DOHH2 (cell line): ENCODE data around the gene KBTBD12.

Source experiments
- H3F3A ChIP-seq: fragments of 200-600 bp; sonication (generic), shearing (Covaris generic); 2 replicates; pipeline ENCODE4 v1.6.0; 2016; ENCODE audit warnings: antibody characterized with exemption, mild to moderate bottlenecking; ENCODE audit not compliant: control insufficient read depth, insufficient read depth
- H3K27ac ChIP-seq: fragments of 200-600 bp; sonication (generic); 2 replicates; pipeline ENCODE4 v1.5.1; 2014; ENCODE audit warnings: low read depth, mild to moderate bottlenecking, low read length, moderate library complexity
- H3K27me3 ChIP-seq: fragments of 200-600 bp; sonication (generic); 2 replicates; pipeline ENCODE4 v1.6.1; 2014; ENCODE audit warnings: mild to moderate bottlenecking, low read length, mixed read lengths; ENCODE audit not compliant: control insufficient read depth
- H3K36me3 ChIP-seq: fragments of 200-600 bp; sonication (generic); 2 replicates; pipeline ENCODE4 v1.6.1; 2014; ENCODE audit warnings: mild to moderate bottlenecking, low read length, moderate library complexity, mixed read lengths; ENCODE audit not compliant: control insufficient read depth
- H3K4me1 ChIP-seq: fragments of 200-600 bp; sonication (generic); 2 replicates; pipeline ENCODE4 v1.6.1; 2014; ENCODE audit warnings: mild to moderate bottlenecking, low read length, mixed read lengths; ENCODE audit not compliant: control insufficient read depth
- H3K4me2 ChIP-seq: fragments of 200-600 bp; sonication (generic); 2 replicates; pipeline ENCODE4 v1.6.0; 2014; ENCODE audit warnings: mild to moderate bottlenecking, low read length, moderate library complexity
- H3K4me3 ChIP-seq: fragments of 200-600 bp; sonication (generic); 2 replicates; pipeline ENCODE4 v1.5.1; 2014; ENCODE audit warnings: mild to moderate bottlenecking, low read length, mixed read lengths
- H3K79me2 ChIP-seq: fragments of 200-600 bp; sonication (generic); 2 replicates; pipeline ENCODE4 v1.6.1; 2014; ENCODE audit warnings: mild to moderate bottlenecking, low read length, mixed read lengths; ENCODE audit not compliant: control insufficient read depth
- H3K9me2 ChIP-seq: fragments of 200-600 bp; sonication (generic); replicated peaks from 2 replicates; pipeline ENCODE4 v1.6.1; 2014; ENCODE audit warnings: mild to moderate bottlenecking, low read length, mixed read lengths; ENCODE audit not compliant: control insufficient read depth
- H3K9me3 ChIP-seq: fragments of 200-600 bp; sonication (generic); 2 replicates; pipeline ENCODE4 v1.6.1; 2014; ENCODE audit warnings: antibody characterized with exemption, low read length, mixed read lengths; ENCODE audit not compliant: control insufficient read depth, insufficient read depth
- H4K20me1 ChIP-seq: fragments of 200-600 bp; sonication (generic); 2 replicates; pipeline ENCODE4 v1.6.0; 2014; ENCODE audit warnings: low read depth, mild to moderate bottlenecking, antibody characterized with exemption, low read length, moderate library complexity; ENCODE audit not compliant: control insufficient read depth, insufficient read depth
- CTCF ChIP-seq: fragments of 200-600 bp; sonication (generic); IDR thresholded peaks from one replicate; pipeline ENCODE4 v1.5.1; 2014; ENCODE audit warnings: antibody characterized with exemption, mild to moderate bottlenecking, low read depth, low read length; ENCODE audit not compliant: poor library complexity, severe bottlenecking
- EZH2phosphoT487 ChIP-seq: fragments of 200-600 bp; sonication (generic); IDR thresholded peaks from 2 replicates; pipeline ENCODE4 v1.6.1; 2017; ENCODE audit warnings: borderline replicate concordance, mild to moderate bottlenecking, antibody characterized with exemption, low read length, moderate library complexity, mixed read lengths

Gene KBTBD12

GRCh38 chr3:127990051-127990450, 75.0 kb downstream of the KBTBD12 start:
- Histone ChIP-seq H3K27me3 (peaks cover 9% of the 10 kb centered on the region; the same call in 1 of the 2 replicates), H3K9me3 (no peaks in the 10 kb centered on the region), H3K4me2 (no peak overlapping the region), H3K79me2 (no peaks in the 10 kb centered on the region), H3F3A (no peaks in the 10 kb centered on the region), H3K27ac (no peak overlapping the region), H3K36me3 (no peaks in the 10 kb centered on the region), H3K4me1 (no peaks in the 10 kb centered on the region), H3K9me2 (no peaks in the 10 kb centered on the region), H3K4me3 (no peak overlapping the region), H4K20me1 (no peaks in the 10 kb centered on the region)
- TF ChIP-seq CTCF, result no peak
- no peak for TF ChIP-seq EZH2phosphoT487

GRCh38 chr3:127990461-127990860, 75.4 kb downstream of the KBTBD12 start:
- Histone ChIP-seq H3K4me1 (no peaks in the 10 kb centered on the region), H4K20me1 (no peaks in the 10 kb centered on the region), H3K27me3 (peaks cover 9% of the 10 kb centered on the region; the same call in 1 of the 2 replicates), H3F3A (no peaks in the 10 kb centered on the region), H3K79me2 (no peaks in the 10 kb centered on the region), H3K4me3 (no peak overlapping the region), H3K4me2 (no peak overlapping the region), H3K9me2 (no peaks in the 10 kb centered on the region), H3K27ac (no peak overlapping the region), H3K9me3 (no peaks in the 10 kb centered on the region), H3K36me3 (no peaks in the 10 kb centered on the region)
- TF ChIP-seq CTCF (no peak), EZH2phosphoT487 (no peak)

- H4K20me1 ChIP-seq, result no peaks in the 10 kb centered on the region
- no peak overlapping the region for H3K27ac ChIP-seq
- no peaks in the 10 kb centered on the region for H3K9me3 ChIP-seq
- no peaks in the 10 kb centered on the region for H3K36me3 ChIP-seq
- no peaks in the 10 kb centered on the region for H3K9me2 ChIP-seq
- no peaks in the 10 kb centered on the region for H3F3A ChIP-seq
- H3K27me3 ChIP-seq, result peaks cover 9% of the 10 kb centered on the region; the same call in 1 of the 2 replicates
- H3K79me2 ChIP-seq, result no peaks in the 10 kb centered on the region
- no peak overlapping the region for H3K4me2 ChIP-seq
- H3K4me1 ChIP-seq, result no peaks in the 10 kb centered on the region
- no peak for TF ChIP-seq CTCF
- TF ChIP-seq EZH2phosphoT487, result no peak
- H3K4me3 ChIP-seq, result no peak overlapping the region
Measured at GRCh38 chr3:127991251-127991650, 76.2 kb downstream of the KBTBD12 start.

- Histone ChIP-seq H3K79me2 (no peaks in the 10 kb centered on the region), H3K36me3 (no peaks in the 10 kb centered on the region), H3K4me3 (no peak overlapping the region), H3K4me1 (0 out of 2 replicates have a peak, but pooled peaks cover 2% of the 10 kb centered on the region), H3K27ac (no peak overlapping the region), H3F3A (no peaks in the 10 kb centered on the region), H3K4me2 (no peak overlapping the region), H3K27me3 (peaks cover 9% of the 10 kb centered on the region; the same call in 1 of the 2 replicates), H4K20me1 (no peaks in the 10 kb centered on the region), H3K9me2 (no peaks in the 10 kb centered on the region), H3K9me3 (no peaks in the 10 kb centered on the region)
- TF ChIP-seq CTCF (no peak), EZH2phosphoT487 (no peak)
Measured at GRCh38 chr3:127991681-127992080, 76.6 kb downstream of the KBTBD12 start.
